GM12873 (cell line): ENCODE results near the gene PRKAG2.

ENCODE experiments used
- CTCF ChIP-seq: IDR thresholded peaks from 2 replicates; pipeline ENCODE4 v1.5.1; 2012; ENCODE audit warnings: low read depth, mild to moderate bottlenecking, moderate library complexity, low read length, control low read depth; ENCODE audit not compliant: insufficient read depth; ENCODE audit errors: missing control alignments

Gene PRKAG2

GRCh38 chr7:151837285-151838042 lies 39.5 kb downstream of the PRKAG2 start:
- no peak for TF ChIP-seq CTCF

GRCh38 chr7:151836927-151837205 lies 40.0 kb downstream of the PRKAG2 start:
- no peak for TF ChIP-seq CTCF

GRCh38 chr7:151836191-151836926 lies 40.6 kb downstream of the PRKAG2 start:
- no peak for TF ChIP-seq CTCF

- TF ChIP-seq CTCF, result no peak
Measured at GRCh38 chr7:151835636-151836035, 41.3 kb downstream of the PRKAG2 start.

- TF ChIP-seq CTCF, result no peak
Measured at GRCh38 chr7:151834271-151835035, 42.5 kb downstream of the PRKAG2 start.

GRCh38 chr7:151833691-151834090 lies 43.2 kb downstream of the PRKAG2 start:
- TF ChIP-seq CTCF, result no peak

GRCh38 chr7:151833213-151833651 lies 43.7 kb downstream of the PRKAG2 start:
- no peak for TF ChIP-seq CTCF
